GM12874 (cell line): ENCODE results near the gene SMTNL2.

ENCODE experiments used
- CTCF ChIP-seq: IDR thresholded peaks from 2 replicates; pipeline ENCODE4 v1.5.1; 2011; ENCODE audit warnings: low read depth, mild to moderate bottlenecking, control low read depth, low read length, moderate library complexity; ENCODE audit not compliant: insufficient read depth

The SMTNL2 gene

DNA sequence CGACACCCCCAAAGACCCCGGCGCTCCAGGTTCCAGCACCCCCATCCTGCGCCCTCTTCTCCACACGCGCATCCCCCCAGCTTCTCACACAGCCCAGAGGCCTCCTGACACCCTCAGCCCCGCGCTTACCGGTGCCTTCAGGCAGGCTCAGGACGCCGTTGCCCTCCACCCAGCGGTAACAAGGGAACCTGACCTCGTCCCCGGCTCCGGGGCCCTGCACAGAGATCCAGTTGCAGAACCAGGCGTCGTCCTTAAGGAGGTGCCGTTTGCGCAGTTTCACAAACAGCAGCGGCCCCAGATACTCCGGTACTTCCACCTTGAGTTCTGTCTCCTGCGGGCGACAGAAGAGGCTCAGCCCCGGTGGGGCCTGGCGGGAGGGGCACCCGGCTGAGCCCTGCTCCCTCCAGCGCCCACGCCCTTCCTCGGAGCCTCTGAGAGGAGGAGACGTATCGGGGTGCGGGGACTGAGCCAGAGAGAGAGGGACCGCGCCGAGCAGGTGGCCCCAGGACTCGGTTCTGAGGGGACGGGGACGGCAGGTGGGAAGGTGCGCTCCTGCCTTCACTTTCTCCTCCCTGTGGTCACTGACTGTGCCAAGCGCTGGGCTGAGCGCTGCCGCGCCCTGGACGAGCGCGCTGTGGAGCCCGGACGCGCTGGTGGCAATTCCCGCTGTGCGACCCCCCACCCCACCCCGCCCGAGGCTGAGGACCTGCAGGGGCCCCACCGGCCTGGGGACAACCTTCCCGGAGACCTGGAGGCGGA, 55.2 kb downstream of the SMTNL2 start:
- TF ChIP-seq CTCF = 0 out of 2 replicates have a peak, but pooled peaks have one; percentile 10

DNA sequence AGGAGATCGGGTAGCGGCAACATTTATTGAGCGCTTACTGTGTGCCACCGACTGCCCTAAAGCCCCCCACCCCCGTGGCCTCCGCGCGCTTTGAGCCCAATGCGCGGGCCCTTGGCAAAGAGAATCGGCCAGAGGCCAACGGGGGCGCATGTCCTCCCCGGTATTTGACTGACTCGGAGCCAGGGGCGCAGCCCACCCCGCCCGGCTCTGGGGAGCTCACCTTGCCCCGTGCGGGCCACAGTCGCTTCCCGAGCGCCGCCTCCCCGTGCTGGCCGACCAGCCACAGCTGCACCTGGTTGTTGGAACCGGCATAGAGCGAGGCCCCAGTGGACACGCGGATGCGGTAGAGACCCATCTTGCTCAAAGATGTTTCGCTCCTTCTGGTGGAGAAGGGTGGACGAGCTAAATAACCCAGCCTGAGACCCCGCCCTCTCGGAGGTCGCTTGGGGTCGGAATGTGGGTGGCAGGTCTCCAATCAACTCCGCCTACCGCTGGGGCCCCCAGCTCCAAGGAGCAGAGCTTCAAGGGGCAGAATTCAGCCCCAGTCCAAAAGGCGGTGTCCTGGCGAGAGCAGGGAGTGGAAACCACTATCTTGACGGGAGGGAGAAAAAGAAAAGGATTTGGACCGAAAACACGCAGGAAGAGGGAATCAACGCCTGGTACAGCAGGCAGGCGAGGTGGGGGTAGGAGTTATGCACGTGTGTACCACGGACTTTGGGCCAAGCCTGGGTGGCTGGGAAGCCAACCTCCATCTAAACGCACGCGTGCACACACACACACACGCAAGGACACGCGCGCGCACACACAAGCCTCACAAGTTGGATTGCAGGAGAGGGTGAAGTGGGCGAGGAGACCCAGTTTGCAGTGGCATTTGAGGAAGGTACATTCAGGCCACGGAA, 57.2 kb downstream of the SMTNL2 start, which contains the start of gene ALOX15:
ALOX15 (minus strand) TSS at position 382 of the 899 bp plus-strand sequence; CDS start at position 355, 27 bp downstream.
- TF ChIP-seq CTCF = no peak

DNA sequence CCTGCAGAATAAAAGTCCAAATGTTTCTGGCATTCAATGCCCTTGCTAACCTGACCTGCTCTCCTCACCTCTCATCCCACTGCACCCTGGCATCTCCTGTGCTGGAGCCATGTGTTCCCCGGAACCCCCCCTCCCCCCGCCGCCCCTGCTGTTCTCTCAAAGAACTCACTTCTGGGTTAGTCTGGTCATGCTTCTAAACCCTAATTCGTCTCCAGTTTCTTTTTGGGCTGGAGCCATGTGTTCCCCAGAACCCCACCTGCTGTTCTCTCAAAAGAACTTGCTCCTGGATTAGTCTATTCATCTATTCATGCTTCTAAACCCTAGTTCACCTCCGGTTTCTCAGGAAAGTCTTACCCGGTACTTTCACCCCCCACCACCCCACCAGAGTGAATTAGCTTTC, 58.0 kb downstream of the SMTNL2 start:
- no peak for TF ChIP-seq CTCF

- TF ChIP-seq CTCF = no peak
Observed at GRCh38 chr17:4643676-4644075, 59.3 kb downstream of the SMTNL2 start.

GRCh38 chr17:4645642-4646041, 61.3 kb downstream of the SMTNL2 start:
- TF ChIP-seq CTCF = no peak

DNA sequence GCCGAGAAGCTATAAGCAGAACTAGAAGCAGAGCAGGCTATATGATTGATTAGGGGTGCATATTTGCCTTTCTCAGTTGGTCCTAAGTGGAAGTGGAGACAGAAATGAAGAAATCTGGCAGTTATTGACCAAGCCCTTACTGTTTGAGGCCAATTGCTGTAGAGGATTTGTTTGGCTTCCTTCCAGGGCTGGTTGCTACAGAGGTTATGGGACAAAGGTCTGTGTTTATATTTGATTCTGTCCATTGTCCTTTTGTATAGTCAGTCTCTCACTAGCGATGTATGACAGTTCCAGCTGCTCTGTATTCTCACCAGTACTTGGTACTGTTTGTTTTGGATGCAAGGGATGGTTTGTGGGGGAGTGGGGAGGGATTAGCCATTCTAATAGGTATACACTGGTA, 64.4 kb downstream of the SMTNL2 start:
- no peak for TF ChIP-seq CTCF

GRCh38 chr17:4652997-4653396, 68.7 kb downstream of the SMTNL2 start:
- TF ChIP-seq CTCF = no peak
